H7 (cell line): ENCODE measurements around the gene ARRDC2. TPM values are rescaled to one million over a fixed set of nuclear protein-coding genes. Genes with fewer than 3 reads are reported as not detected.
A peak's percentile ranks its signal among the peaks of the same experiment; 100 is the strongest.

ENCODE experiments used
- DNase-seq: peaks from one replicate; pipeline ENCODE4 v3.0.0; 2012
- H3K27me3 ChIP-seq: 2 replicates; pipeline ENCODE4 v1.6.0; 2011; ENCODE audit warnings: mild to moderate bottlenecking, low read length; ENCODE audit not compliant: control insufficient read depth, insufficient read depth
- H3K36me3 ChIP-seq: replicated peaks from 2 replicates; pipeline ENCODE4 v1.5.1; 2011; ENCODE audit warnings: low read length; ENCODE audit not compliant: control insufficient read depth, insufficient read depth
- H3K4me3 ChIP-seq: 2 replicates; pipeline ENCODE4 v1.5.1; 2011; ENCODE audit warnings: low read depth, mild to moderate bottlenecking, control low read depth, low read length, moderate library complexity; ENCODE audit not compliant: insufficient read depth
- total RNA-seq: library from RNA; depleted of rRNA; stranded (reverse); fragments of >200 nt; shearing (Covaris generic); gene quantifications from 2 replicates; pipeline ENCODE4 v1.2.3, GENCODE V29; 2014; rRNA removed

ARRDC2 gene
- total RNA-seq = 4.8 and 14.0 TPM in 2 replicates

DNA sequence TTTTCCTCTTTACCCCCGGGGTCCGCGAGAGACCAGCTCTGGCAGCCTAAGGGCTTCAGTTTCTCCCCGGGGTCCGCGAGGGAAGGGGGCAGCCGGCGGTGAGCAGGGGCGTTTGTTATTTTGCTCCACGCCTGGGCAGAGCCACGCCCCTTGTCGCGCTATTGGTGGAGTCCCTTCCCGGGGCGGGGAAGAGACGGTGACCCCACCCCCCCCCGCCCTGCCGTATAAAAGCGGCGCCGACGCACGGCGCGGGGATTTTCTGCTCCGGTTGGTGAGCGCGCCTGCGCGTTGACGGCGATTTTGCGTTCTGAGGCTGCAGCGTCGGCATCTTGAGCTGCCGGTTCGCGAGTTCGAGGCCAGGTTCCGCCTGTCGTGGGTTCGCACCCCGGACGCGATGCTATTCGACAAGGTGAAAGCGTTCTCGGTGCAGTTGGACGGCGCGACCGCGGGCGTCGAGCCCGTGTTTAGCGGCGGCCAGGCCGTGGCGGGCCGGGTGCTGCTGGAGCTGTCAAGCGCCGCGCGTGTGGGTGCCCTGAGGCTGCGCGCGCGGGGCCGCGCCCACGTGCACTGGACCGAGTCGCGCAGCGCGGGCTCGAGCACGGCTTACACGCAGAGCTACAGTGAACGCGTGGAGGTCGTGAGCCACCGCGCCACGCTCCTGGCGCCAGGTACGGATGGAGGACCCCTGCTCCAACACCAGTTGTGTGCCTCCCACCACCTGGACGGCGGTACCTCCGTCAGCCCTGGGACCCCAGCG is at the start of gene ARRDC2:
Gene ARRDC2 (plus strand): TSS at position 254 of the 757 bp plus-strand sequence. CDS start 141 bp downstream, at position 395.
- H3K27me3 ChIP-seq = no peaks in the 10 kb centered on the region; the same call in 1 of the 2 replicates
- DNase-seq = peak; percentile 100
- H3K36me3 ChIP-seq = no peaks in the 10 kb centered on the region
- H3K4me3 ChIP-seq = peak within 1 kb of the TSS; percentile 48

DNA sequence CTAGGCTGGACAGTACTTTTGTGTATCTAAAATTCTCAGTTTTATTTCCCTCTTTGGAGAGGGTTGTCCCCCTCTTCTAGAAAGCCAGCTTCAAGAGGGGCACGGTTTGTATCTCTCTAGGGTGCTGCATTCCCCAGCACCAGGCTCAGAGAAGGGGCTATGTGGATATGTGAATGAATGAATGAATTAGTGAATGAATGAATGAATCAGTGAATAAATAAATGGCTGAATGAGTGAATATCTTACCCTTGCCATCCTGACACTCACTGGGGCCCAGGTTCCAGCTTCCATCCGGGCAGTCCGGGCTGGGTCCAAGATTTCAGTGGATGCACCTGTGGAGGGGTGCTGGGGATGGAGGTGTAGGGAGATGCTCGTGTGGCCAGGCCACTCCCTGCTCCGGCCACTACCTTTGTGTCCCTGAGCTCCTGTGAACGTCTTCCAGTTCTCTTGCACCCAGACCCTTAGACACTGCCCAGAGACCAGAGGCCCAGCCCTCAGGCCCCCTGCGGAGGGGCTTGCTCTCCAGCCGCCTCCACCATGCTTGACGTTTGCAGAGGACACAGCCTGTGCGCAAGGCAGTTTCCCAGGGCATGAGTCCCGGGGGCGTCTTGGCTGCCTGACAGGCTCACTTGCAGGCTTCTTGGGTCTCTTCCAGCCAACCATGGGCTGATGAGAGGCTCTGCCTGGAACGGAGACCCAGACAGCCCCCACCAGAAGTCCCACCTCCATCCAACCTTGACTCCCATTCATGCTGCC is 43.9 kb upstream of the ARRDC2 start:
- no peaks in the 10 kb centered on the region; the same call in 1 of the 2 replicates for H3K36me3 ChIP-seq
- no peak overlapping the region for H3K4me3 ChIP-seq
- peaks cover 12% of the 10 kb centered on the region for H3K27me3 ChIP-seq
- DNase-seq = peak; percentile 39

DNA sequence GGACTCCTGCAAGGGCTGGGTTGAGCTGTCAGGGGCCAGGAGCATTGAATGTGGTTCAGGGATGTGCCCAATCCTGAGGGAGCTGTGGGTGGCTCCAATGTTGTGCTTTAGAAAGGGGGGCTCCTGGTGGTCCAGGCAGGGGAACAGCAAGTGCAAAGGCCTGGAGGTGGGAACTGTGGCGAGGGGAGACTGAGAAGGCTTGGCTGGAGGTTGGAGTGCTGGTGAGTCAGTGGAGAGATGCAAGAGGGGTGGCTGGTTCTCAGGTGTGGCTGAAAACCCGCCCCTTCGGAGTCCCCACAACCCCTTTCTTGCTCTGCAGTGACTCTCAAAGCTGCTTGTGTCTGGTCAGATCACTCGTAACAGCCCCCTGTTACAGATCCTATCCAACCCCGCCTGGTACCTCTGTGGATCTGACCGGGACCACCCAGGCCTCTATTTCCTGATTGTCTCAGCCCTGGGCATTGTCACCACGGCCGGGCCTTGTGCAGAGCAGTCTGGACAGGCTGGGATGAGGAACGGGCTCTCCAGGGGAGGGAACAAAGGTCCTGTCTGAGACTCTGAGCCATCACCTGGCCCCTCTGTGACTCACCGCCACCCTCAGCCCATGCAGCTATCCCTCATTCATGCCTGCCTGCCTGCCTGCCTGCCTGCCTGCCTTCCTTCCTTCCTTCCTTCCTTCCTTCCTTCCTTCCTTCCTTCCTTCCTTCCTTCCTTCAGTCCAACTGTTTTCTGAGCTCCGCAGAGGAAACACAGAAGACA is 42.4 kb upstream of the ARRDC2 start:
- no peak overlapping the region for H3K4me3 ChIP-seq
- peaks cover 12% of the 10 kb centered on the region for H3K27me3 ChIP-seq
- DNase-seq = peak; percentile 40
- H3K36me3 ChIP-seq = no peaks in the 10 kb centered on the region

DNA sequence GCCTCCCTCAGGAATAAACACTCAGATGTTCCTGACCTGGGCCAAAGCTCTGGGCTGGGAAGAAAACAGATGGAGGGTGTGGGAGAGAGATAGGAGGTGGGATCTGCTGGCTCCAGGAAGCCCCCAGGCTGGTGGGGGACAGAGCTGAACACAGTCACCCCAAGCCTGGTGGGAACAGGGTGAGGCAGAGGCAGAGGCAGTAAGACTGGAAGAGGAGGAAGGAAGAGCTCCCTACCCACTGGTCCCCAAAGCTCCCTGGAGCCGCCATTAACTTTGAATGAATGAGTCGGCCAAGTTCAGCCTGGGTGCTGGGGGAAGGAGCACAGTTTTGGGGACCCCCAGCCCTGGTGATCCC is 41.9 kb upstream of the ARRDC2 start:
- Histone ChIP-seq H3K36me3 (no peaks in the 10 kb centered on the region), H3K27me3 (peaks cover 12% of the 10 kb centered on the region), H3K4me3 (no peak overlapping the region)
- DNase-seq = no peak

DNA sequence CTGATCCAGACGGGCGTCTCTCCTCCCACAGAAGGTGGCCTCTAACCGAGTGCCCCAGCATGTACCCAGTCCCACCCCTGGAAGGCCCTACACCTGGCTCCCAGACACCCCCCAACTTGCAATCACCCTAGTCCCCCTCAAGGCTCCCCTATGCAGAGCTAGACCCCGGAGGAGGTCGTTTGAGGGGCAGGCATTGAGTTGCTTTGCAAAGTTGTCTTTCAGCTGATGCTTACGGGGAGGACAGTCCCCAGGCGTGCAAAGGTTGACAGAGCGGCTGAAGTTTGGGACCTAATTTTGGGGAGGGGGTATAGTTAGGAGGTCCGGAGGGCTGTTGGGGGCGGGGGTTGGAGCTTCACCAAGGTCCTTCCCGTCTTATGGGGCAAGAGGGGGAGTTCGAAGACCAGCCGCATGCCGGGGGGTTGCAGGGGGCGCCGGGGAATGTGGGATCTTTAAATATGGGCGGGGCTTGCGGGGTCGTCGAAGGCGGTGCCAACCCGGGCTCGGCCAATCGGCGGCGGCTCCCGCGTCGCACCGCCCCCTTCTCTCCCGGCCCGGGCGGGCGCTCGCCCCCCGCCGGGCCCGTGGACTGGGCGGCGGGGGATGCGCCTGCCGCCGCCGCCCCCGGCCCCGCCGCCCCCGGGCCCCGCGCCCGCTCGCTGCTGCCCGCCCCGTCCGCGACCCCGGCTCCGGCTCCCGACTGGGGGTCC is 41.3 kb upstream of the ARRDC2 start, which contains the start of gene KCNN1:
Gene KCNN1 (plus strand): TSS at position 558 of the 707 bp plus-strand sequence. CDS start 6,782 bp downstream, outside the sequence.
- DNase-seq = peak; percentile 100
- Histone ChIP-seq H3K4me3 (peak within 1 kb of the TSS; percentile 55), H3K36me3 (no peaks in the 10 kb centered on the region), H3K27me3 (peaks cover 12% of the 10 kb centered on the region)

DNA sequence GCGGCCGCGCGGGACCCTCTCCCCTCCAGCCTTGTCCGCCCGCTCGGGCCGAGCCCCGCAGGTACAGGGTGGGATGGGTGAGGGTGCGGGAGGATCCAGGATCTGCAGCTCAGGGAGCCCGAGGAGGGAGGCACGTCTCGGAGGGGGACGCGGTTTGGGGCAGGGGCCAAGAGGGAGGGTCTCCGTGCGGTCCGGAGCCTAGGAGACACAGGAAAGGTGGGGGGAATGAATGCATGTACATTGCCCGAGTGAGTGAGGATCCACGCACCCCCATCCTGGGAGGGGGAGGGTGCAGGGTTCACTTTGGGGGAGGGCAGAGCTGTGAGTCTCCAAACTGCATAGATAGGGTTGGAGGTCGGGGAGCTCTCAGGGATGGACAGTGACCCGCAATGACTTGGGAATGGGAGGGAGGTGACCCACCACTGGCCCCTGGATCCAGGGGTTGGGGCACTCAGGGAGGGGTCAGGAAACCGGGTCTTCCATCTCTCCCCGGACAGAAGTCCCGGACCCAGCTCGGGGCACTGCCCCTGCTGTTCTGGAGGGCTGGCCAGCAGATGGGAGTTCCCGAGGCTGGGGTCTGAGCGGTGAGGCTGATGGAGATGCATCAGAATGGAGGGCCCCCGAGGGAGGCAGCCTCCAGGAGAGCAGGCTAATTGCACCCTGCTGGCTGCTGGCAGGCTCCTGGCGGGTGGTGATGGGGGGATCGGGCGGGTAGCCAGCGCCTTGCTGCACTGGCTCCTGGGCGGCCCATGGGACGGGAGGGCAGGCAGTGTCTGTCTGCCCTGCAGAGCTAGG is 40.5 kb upstream of the ARRDC2 start:
- peak overlapping the region; percentile 55 for H3K4me3 ChIP-seq
- peaks cover 12% of the 10 kb centered on the region for H3K27me3 ChIP-seq
- H3K36me3 ChIP-seq = no peaks in the 10 kb centered on the region
- DNase-seq = peak; percentile 84

DNA sequence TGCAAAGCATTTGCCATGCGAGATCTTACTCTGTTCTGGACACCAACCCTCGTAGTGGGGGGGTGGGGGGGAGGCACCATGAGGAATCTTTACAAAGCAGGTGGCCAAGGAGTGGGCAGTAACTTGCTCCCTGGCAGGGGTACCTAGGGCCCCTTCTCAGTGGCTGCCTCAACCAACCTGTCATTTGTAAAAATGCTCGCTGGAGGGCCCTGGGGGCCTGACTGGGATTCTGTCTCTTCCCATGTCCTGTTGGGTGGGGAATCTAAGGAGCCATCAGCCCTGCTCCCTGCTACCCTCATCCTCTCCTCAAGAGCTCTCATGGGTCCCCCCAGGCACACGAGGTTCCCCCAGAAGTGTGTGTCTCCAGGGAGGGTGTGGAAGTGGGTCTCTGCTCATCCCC is 39.6 kb upstream of the ARRDC2 start:
- peak; percentile 69 for DNase-seq
- H3K36me3 ChIP-seq = no peaks in the 10 kb centered on the region
- no peak overlapping the region for H3K4me3 ChIP-seq
- H3K27me3 ChIP-seq = peaks cover 12% of the 10 kb centered on the region

DNA sequence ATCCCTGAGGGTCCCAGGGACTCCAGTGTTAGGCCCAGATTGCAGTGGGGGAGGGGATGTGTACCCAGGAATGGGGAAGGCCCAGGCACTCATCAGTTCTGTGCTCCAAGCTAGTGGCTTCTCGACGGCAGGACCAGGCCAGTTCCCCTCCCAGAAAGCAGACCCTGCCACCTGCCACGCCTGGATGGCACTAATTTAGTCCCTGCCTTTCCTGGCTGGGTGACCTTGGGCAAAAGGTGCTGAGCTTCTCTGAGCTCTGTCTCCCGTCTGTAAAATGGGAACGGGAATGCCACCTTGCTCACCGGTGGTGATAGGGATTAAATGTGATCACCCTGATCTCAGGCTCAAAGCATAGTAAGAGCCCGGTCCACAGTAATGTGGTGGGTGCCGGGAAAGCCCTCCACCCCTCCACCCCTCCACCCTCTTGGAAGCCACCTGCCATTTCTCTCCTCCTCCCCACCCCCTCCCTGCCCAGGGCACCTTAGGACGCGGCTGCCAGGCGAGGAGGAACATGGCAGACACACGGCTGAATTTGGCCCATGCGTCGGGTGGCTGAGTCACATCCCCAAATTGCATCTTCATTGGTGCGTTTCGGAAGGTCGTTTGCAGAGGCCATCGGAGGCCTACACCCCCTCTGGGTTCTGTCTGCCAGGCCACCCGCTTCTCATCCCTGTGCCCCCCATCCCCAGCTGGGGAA is 38.7 kb upstream of the ARRDC2 start:
- peak; percentile 52 for DNase-seq
- no peaks in the 10 kb centered on the region for H3K36me3 ChIP-seq
- no peak overlapping the region for H3K4me3 ChIP-seq
- peaks cover 12% of the 10 kb centered on the region for H3K27me3 ChIP-seq

DNA sequence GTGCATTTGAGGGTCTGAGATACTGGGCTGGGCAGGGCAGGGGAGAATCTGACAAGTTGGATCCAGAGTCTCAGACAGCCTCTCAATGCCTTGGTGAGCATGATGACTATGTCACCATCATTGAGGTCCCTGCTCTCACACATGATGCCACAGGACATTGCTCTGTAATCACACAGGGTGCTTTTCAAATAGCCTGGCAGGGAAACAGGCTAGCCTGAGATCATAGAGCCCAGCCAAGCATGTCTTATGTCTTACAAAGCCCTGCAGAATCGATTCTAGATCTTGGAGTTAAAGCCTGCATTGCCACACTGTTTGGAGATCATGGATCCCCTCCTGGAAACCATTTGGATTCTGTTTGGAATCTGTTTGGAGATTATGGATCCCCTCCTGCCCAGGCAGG is 35.7 kb upstream of the ARRDC2 start:
- no peak overlapping the region for H3K4me3 ChIP-seq
- DNase-seq = no peak
- H3K36me3 ChIP-seq = no peaks in the 10 kb centered on the region; the same call in 1 of the 2 replicates
- H3K27me3 ChIP-seq = peaks cover 4% of the 10 kb centered on the region

DNA sequence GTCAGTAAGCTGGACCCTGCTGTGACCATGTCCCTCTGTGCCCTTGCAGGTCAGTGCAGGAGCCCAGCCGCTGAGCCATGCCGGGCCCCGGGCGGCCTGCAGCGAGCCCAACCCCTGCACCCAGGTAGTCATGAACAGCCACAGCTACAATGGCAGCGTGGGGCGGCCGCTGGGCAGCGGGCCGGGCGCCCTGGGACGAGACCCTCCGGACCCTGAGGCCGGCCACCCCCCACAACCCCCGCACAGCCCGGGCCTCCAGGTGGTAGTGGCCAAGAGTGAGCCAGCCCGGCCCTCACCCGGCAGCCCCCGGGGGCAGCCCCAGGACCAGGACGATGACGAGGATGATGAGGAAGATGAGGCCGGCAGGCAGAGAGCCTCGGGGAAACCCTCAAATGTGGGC is 34.2 kb upstream of the ARRDC2 start:
- peak; percentile 45 for DNase-seq
- no peaks in the 10 kb centered on the region for H3K27me3 ChIP-seq
- no peaks in the 10 kb centered on the region; the same call in 1 of the 2 replicates for H3K36me3 ChIP-seq
- no peak overlapping the region for H3K4me3 ChIP-seq

DNA sequence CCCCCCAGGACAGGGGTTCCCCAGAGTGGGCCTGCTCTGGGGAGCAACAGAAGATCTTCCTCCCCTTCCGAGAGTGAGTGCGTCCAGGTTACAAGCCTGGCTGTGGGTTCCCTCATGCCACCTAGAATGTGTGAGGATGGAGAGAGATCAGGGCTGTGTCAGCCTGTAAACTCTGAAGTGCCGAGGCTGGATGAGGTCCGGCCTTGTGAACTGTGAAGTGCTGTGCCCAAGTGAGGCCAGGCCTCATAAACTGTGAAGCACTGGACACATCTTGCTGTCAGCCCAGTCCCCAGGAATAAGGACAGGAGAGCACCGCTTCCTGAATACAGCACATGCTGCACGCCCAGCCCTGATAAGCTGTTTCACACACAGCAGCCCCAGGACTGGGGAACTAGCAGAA is 33.4 kb upstream of the ARRDC2 start:
- Histone ChIP-seq H3K4me3 (no peak overlapping the region), H3K27me3 (no peaks in the 10 kb centered on the region), H3K36me3 (no peaks in the 10 kb centered on the region; the same call in 1 of the 2 replicates)
- DNase-seq = peak; percentile 22

DNA sequence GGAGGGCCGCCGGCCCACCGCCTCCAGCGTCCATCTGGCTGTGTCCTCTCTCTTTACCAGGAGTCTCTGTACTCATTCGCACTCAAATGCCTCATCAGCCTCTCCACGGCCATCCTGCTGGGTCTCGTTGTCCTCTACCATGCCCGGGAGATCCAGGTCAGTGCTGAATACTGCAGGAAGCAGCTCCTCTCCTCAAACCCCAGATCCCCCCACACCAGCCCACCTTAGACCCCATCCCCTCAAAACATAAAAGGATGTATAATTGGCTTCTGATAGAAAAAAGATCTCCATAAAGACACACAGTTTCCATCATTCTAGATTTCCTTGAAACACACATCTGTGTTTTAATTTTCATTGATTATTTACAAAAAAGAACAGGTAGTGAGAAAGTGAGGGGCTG is 32.9 kb upstream of the ARRDC2 start:
- no peaks in the 10 kb centered on the region; the same call in 1 of the 2 replicates for H3K36me3 ChIP-seq
- DNase-seq = peak; percentile 32
- H3K27me3 ChIP-seq = no peaks in the 10 kb centered on the region
- no peak overlapping the region for H3K4me3 ChIP-seq

DNA sequence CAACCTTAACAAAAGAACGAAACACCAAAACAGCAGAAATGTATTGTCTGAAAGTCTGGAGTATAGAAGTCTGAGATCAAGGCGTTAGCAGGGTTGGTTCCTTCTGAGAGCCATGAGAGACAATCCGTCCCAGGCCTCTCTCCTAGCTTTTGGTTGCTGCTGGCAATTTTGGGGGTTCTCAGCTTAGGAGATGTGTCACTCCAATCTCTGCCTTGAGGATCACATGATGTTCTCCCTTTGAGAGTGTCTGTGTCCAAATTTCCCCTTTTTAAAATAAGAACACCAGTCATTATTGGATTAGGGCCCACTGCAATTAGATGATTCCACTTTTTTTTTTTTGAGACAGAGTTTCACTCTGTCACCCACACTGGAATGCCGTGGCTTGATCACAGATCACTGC is 30.9 kb upstream of the ARRDC2 start:
- no peaks in the 10 kb centered on the region for H3K27me3 ChIP-seq
- no peak for DNase-seq
- H3K36me3 ChIP-seq = no peaks in the 10 kb centered on the region; the same call in 1 of the 2 replicates
- no peak overlapping the region for H3K4me3 ChIP-seq
